Ramos (cell line): Measurements from ENCODE around the gene PAQR9.

Source experiments
- in situ Hi-C: fragments of 300-500 bp; cut with MboI; formaldehyde crosslinking; loops from one replicate; pipeline ENCODE4 v1.14.3; 2022; ENCODE audit warnings: low sequenced_read_pairs; ENCODE audit not compliant: unreplicated experiment

Gene PAQR9, protein sequence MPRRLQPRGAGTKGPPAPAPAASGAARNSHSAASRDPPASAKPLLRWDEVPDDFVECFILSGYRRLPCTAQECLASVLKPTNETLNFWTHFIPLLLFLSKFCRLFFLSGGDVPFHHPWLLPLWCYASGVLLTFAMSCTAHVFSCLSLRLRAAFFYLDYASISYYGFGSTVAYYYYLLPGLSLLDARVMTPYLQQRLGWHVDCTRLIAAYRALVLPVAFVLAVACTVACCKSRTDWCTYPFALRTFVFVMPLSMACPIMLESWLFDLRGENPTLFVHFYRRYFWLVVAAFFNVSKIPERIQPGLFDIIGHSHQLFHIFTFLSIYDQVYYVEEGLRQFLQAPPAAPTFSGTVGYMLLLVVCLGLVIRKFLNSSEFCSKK

DNA sequence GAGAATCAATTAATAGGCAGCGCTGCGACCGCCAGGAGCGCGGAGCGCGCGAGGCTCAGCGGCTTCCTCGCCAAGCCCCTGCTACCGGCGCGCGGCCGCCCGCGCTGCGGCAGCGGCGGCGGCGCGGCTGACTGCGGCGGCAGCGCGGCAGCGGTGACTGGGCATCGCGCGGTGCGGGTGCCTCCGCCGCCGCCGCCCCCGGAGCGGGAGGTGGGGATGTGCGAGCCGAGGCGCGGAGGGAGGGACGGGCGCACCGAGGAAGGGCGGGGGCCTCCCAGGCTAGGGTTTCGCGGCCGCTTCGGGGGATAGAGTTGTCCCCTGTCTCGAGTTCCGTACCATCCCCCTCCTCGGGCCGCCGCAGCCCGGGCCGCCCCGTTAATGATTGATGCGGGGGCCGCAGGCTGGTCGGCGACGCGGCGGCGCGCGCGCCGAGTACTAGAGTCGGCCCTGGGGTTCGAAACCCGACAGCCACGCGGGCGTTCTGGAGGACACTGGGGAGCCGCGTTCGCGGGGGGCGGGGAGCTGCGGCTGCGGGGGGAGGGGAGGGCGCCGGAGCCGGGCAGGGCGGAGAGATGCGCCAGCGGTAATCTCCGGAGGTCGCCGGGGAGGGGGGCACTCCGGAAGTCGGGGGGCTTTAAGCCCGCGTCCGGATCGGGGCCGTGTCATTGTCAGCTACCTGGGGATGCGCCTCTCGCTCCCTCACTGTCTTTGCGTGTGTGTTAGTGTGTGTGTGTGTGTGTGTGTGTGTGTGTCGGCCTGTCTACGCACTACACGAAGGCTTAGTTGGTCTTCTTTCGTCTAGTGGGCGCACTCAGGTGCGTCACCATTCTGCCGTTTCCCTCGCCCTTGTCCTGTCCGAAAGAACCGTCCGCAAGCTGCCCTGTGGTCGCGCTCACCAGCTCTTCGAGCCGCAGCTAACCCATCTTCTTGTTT lies at the start of gene PAQR9:
Gene PAQR9, minus strand, starts transcription at position 159 of the 933 bp plus-strand sequence. CDS start 338 bp downstream, outside the sequence.
- in situ Hi-C loops: no loop called here

DNA sequence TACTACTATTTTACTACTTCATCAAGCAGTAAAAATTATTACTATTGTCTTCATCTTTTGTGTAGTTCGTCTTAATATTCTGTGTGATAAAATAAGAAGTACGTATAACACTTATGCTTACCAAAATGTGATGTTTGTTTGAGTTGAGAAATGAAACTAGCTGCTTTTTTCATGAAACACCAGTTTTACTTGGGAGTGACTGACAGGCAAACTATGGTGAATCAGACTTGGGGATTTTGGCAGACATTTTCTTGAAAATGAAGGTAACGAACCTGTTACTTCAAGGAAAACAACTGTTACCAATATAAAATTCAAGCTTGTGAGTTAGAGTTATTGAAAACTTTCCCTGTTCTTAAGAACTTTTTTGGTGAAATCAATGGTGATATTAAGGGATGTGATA lies 48.2 kb upstream of the PAQR9 start:
- in situ Hi-C loops: no loop called here

GRCh38 chr3:143010024-143010423 lies 46.5 kb upstream of the PAQR9 start:
- in situ Hi-C loops: no loop called here

- in situ Hi-C loops: no loop called here
These were observed 41.3 kb upstream of the PAQR9 start for GRCh38 chr3:143004823-143005222.

- in situ Hi-C loops: no loop called here
These were observed 39.3 kb upstream of the PAQR9 start for GRCh38 chr3:143002727-143003126.

- in situ Hi-C loops: no loop called here
These were observed 38.7 kb upstream of the PAQR9 start for GRCh38 chr3:143002083-143002712.

DNA sequence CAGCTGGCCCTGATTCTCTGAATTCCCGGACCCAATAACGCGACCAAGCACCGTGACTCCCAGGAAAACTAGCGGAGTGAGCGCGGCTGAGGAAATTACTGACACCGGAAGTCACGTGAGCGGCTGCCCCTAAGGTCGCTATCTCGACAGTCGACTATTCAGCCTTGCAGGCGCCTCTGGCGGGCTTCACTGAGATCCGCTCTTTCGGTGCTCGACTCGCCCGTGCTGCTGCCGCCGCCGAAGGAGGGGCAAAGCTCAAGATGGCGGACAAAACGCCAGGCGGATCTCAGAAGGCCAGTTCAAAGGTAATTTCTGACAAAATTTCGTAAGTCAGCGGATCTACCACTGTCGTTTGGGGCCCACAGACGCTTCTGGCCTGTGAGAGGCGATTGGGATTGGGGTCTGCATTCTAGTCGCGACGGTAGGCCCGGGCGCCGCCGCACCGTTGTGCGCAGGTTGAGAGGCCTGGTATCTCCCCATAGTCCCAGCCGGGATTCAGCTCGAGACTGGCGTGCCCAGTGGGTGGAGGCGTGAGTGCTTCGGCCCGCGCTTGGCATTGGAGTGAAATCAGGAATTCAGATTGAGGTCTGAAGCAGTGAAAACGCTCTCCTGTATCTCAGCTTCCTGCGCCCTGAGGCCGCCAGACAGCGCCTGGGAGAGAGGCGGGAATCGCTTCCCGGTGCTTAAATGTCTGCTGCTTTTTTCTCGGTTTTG lies 38.1 kb upstream of the PAQR9 start, which contains the start of gene U2SURP:
Gene U2SURP, plus strand, starts transcription at position 202 of the 714 bp plus-strand sequence. Its CDS starts 59 bp downstream, at position 261.
- in situ Hi-C loops: no loop called here

DNA sequence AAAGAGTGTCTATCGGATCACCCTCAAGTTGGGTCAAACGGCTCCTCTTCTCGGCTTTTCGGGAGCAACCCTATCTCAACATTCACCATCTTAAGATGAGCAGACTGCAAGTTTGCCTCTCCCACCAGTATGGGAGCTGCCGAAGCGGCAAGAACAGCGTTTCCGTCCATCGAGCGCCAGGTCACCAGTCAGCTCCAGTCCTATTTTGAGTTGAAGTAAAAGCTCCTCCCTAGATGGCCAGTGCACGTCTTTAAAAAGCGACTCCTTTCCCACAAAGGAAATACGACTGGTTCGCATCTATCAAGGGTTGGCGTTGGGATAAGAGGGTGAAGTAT lies 37.5 kb upstream of the PAQR9 start:
- in situ Hi-C loops: no loop called here

GRCh38 chr3:143000528-143000927 lies 37.1 kb upstream of the PAQR9 start:
- in situ Hi-C loops: no loop called here

DNA sequence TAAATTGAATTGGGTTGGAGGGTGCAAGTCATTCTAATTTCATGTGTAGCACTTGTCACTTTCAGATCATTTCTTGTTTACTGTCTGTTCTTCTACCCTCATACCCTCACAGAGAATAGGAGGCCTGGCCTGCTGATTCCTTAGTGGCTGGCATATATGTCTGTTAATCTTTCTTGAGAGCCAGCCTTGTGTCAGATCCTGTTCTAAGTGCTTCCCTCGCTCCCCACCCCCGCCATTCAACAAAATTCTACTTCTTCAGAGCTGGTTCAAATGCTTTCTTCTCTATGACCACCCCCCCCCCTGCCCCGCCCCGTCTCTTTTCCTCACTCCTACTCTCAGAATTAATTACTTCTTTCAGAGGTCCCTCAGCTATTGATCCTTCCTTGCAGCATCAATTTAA lies 36.4 kb upstream of the PAQR9 start:
- in situ Hi-C loops: loop anchor here (25.0 kb wide), 1 partner anchor 863 kb away; the partner anchor contains the start of gene TFDP2

DNA sequence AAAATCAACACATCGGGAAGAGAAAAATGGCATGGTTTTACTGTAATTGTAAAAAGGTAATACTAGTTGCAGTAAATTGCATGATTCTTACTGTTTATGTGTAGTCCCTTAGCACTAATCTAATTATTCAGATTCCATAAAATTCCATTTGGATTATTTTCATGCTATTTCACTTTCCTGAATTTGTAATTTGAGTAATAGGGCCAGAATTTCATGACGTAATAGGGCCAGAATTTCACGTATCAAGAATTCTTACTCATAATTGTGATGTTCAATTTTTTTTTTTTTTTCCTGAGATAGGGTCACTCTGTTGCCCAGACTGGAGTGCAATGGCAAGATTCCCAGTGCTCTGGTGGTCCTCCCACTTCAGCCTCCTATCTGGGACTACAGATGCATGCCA lies 35.0 kb upstream of the PAQR9 start:
- in situ Hi-C loops: loop anchor here (25.0 kb wide), 1 partner anchor 861 kb away; the partner anchor contains the start of gene TFDP2

GRCh38 chr3:142997330-142997729 lies 33.9 kb upstream of the PAQR9 start:
- in situ Hi-C loops: loop anchor here (25.0 kb wide), 1 partner anchor 860 kb away; the partner anchor contains the start of gene TFDP2

- in situ Hi-C loops: loop anchor here (5.0 to 25.0 kb wide), 3 partner anchors 167 to 857 kb away; partner anchors contain the start of gene TFDP2
These were observed 30.5 kb upstream of the PAQR9 start for GRCh38 chr3:142993958-142994442.

- in situ Hi-C loops: loop anchor here (5.0 to 25.0 kb wide), 3 partner anchors 165 to 855 kb away; partner anchors contain the start of gene TFDP2
These were observed 28.8 kb upstream of the PAQR9 start for GRCh38 chr3:142992323-142992722.

DNA sequence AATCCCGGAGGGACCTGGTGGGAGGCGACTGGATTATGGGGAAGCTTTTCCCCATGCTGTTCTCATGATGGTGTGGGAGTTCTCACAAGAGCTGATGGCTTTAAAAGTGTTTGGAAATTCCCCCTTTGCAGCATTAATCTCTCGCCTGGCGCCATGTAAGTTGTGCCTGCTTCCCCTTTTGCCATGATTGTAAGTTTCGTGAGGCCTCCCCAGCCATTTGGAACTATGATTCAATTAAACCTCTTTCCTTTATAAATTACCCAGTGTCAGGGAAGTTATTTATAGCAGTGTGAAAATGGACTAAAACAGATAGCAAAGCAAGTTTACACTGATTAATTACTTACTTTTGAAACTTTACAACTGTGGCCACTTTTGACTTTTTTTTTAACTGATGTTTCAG lies 27.2 kb upstream of the PAQR9 start:
- in situ Hi-C loops: loop anchor here (5.0 to 25.0 kb wide), 3 partner anchors 163 to 853 kb away; partner anchors contain the start of gene TFDP2

DNA sequence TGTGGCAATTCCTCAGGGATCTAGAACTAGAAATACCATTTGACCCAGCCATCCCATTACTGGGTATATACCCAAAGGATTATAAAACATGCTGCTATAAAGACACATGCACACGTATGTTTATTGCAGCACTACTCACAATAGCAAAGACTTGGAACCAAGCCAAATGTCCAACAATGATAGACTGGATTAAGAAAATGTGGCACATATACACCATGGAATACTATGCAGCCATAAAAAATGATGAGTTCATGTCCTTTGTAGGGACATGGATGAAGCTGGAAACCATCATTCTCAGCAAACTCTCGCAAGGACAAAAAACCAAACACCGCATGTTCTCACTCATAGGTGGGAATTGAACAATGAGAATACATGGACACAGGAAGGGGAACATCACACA lies 25.4 kb upstream of the PAQR9 start:
- in situ Hi-C loops: loop anchor here (25.0 kb wide), 1 partner anchor 852 kb away; the partner anchor contains the start of gene TFDP2

DNA sequence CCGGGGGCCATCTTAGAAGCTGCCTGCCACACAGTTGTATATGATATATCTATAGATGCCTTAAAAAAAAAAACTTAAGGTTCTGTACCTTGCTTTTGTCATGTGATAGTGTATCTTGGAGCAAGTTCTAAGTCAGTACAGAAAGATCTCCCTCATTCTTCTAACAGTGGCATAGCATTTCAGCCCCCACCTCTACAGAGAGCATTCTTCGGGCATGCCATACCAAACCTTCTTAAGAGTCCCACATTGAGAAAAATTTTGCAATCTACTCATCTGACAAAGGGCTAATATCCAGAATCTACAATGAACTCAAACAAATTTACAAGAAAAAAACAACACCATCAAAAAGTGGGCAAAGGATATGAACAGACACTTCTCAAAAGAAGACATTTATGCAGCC lies 24.7 kb upstream of the PAQR9 start:
- in situ Hi-C loops: loop anchor here (25.0 kb wide), 1 partner anchor 851 kb away; the partner anchor contains the start of gene TFDP2

DNA sequence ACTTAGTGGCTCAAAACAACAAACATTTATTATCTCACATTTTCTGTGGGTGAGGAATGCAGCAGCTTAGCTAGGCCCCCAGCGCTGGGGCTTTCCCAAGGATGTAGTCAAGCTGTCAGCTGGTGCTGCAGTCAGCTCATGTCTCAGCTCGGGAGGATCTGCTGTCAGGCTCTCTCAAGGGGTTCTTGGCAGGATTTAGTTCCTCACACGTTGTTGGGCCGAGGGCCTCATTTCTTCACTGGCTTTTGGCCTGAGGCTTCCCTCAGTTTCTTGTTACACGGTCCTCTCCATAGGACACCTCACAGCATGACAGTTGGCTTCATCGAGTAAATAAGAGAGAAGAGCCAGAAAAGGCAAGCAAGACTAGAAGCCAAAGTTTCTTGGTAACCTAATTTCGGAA lies 24.2 kb upstream of the PAQR9 start:
- in situ Hi-C loops: loop anchor here (25.0 kb wide), 1 partner anchor 850 kb away; the partner anchor contains the start of gene TFDP2

GRCh38 chr3:142987080-142987700 lies 23.7 kb upstream of the PAQR9 start:
- in situ Hi-C loops: loop anchor here (25.0 kb wide), 1 partner anchor 850 kb away; the partner anchor contains the start of gene TFDP2
